Heart left ventricle (tissue), 13 donors: ENCODE data around the gene OR6Y1.

Experiments
- POLR2A ChIP-seq, 2 donors: fragments of 450-650 bp; IDR thresholded peaks; one replicate each; pipeline ENCODE4 v1.6.1; 2017; ENCODE audit warnings: antibody characterized with exemption in 2 of 2, mild to moderate bottlenecking in 2 of 2, moderate library complexity in 2 of 2
- TF ChIP-seq, protein P1 (sequence below), 12 donors: fragments of 200-600 bp; sonication (generic) in 4 of 12; IDR thresholded peaks; one replicate each; pipeline versions ENCODE4 v1.5.0 to v1.8.0; 2018 to 2022; ENCODE audit warnings: antibody characterized with exemption in 12 of 12, mild to moderate bottlenecking in 5 of 12
- donor health status: ischemic (EF 13 %, LVEDD 7.1; RV severe dilation, severe dysfunction).
- donor health status: DM: no; HTN: yes; CAD: no.
- donor health status: DM: no; HTN: no; CAD: no.
- donor health status: ischemic (EF 25% LVEDD 6.9; RV normal size, moderate dysfunction).
- donor health status: ischemic (EF 25% LVEDD 5.7; RV mildly dilated, moderate dysfunction).
- donor health status: ischemic (EF 35%, LVEDD 5.7; RV mildly dilated, moderate dysfunction).
- donor health status: nonischemic (EF 11% LVEDD 7.7; RV severe dilation, severe dysfunction).
- donor health status: DM: yes; HTN: yes; CAD: no.
- donor health status: PGD.
- donor health status: ischemic (EF 29% LVEDD 5.4; RV normal size, mild dysfunction).
- donor health status: nonischemic (EF 23%, LVEDD 6.1; RV moderate dilation, normal function).

DNA sequence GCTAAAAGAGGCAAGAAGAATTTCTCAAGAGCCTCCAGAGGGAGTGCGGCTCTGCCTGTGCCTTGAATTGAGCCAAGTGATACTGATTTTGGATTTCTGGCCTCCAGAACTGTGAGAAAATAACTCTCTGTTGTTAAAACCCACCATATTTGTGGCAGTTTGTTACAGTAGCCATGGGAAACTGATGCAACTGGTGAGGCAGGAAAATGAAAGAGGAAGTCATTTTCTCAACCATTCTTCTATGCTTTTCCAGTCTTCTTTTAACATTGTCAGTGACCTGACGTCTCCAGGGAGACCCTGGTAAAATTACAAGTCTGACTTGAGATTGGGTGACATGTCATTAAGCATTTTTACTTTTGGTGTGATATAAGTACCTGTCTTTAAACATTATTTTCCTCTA, 10.4 kb upstream of the OR6Y1 start:
- no peak for TF ChIP-seq POLR2A (IDR thresholded peaks at IDR 0.05)
- TF ChIP-seq, protein P1, sequence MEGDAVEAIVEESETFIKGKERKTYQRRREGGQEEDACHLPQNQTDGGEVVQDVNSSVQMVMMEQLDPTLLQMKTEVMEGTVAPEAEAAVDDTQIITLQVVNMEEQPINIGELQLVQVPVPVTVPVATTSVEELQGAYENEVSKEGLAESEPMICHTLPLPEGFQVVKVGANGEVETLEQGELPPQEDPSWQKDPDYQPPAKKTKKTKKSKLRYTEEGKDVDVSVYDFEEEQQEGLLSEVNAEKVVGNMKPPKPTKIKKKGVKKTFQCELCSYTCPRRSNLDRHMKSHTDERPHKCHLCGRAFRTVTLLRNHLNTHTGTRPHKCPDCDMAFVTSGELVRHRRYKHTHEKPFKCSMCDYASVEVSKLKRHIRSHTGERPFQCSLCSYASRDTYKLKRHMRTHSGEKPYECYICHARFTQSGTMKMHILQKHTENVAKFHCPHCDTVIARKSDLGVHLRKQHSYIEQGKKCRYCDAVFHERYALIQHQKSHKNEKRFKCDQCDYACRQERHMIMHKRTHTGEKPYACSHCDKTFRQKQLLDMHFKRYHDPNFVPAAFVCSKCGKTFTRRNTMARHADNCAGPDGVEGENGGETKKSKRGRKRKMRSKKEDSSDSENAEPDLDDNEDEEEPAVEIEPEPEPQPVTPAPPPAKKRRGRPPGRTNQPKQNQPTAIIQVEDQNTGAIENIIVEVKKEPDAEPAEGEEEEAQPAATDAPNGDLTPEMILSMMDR (IDR thresholded peaks at IDR 0.05), result no peak
